Measurements from ENCODE around the gene MED14.

Gene MED14

DNA sequence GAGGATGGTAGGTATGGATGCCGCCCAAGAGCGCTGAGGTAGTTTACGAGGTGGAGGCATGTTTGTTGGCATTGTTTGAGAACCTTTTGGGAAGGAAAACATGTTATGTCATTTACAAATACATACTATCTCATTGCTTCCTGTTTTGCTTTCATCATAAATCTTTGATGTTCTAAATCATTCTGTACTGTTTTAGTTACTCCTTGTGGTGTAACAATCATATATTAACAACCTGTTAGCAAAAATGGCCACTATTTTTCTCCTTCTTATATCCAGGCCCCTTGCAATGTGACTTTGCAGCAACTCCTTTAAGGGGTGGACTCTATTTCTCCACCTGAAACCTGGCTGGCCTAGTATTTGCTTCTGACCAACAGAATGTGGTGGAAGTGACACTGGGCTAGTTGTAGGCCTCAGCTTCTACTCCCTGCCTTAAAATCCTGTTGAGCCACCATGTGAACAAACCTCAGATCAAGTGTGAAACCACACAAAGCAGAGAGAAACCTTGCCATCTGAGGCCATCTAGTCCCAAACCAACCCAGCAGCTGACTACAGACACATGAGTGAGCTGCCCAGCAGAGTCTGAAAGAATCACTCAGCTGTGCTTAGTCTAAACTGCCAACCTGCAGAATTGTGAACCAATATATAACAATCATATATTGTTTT lies 72.1 kb downstream of the MED14 start:
- no peak for DNase-seq (ENCODE audit: low spot score)

DNA sequence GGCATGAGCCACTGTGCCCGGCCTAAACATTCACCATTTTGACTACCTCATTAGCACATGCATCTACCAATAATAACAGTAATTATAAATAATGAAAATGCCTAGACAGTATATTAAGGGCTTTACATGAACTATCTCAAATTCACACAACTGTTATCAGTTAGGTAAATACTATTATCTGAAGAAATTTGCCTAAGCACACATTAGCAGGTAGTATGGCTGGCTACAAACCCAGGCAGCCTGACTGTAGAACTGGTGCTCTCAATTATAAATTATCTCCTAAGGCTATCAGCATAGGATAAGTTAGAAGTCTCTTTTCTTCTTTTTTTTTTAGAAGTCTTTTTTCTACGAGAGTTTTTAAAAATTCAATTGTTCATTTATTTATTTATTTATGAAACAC lies 73.9 kb downstream of the MED14 start:
- DNase-seq (ENCODE audit: low spot score): no peak

DNA sequence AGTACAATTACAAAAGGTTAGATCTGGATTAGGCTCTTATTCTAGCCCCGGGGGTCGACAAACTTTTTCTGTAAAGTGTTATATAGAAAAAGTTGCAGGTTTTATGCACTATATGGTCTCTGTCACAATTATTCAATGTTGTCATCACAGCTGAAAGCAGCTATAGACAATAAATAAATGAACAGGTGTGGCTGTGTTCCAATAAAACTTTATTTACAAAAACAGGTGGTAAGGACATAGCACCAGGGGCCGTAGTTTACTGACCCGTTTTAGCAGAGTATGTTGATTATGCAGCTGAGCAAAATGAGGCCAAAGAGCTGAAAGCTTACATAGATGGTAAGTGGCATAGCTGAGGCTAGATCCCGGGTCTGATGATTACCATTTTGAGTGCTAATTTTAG lies 75.0 kb downstream of the MED14 start:
- no peak for DNase-seq (ENCODE audit: low spot score)

DNA sequence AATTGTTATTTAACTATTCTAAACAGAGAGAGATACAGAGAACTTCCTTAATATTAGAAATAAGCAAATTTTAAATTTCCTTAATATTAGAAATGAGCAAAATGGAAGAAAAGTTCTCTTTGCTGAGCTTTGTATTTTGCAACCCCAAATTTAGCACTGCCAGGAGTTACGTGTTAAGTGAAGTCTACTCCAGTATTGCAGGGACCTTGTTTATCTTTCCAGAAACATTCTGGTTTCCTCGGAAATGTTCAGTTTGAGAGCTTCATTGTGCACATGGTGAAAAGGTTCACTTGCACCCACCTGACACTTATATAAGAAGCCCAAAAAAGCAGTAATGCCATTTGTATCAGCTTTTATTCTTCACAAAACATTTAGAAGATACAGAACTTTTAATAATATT lies 81.8 kb downstream of the MED14 start:
- no peak for DNase-seq (ENCODE audit: low spot score)

DNA sequence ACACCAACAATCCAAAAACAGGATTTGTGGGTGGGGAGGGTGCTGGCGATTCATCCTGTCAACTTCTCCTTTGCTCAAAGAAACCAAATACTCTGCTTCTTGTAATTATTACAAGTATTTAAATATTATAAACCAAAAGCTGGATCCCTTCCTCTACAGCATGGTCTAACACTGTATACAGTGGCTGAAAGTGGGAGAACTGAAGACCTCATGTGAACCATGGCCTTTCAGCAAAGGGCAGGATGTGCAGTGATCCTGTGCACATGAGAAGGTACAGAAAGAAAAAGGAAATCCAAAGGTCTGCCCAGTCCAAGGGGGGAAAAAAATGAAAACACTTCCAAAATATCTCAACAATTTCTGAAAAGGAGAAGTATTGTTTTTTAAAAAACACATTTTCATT lies 82.7 kb downstream of the MED14 start:
- no peak for DNase-seq (ENCODE audit: low spot score)

DNA sequence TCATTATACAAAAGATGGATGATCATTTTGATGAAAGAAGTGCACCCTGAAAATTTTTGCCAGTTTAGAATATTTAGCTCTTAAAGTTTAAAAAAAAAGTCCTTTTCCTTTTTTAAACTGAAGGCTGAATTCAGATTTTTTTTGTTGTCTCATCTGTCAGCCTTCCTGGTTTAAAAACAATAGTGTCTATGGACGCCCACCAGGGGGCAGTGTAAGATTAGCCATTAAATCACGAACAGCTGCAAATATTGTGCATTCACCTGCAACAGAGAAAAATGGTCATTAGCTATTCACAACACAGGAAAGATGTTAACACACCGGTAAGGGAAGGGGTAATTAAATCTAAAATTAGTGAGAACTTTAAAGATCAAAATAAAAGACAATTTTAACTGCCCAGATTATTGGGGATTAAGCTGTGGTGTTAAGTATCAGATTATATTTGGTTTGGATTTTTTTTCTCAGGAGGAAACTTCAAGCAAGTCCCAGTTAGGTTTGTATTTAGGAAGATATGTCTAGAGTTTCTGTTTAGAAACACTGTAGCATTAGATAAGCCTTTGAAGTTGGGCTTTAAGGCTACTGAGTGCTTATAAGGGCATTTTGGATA lies 83.6 kb downstream of the MED14 start:
- peak; percentile 65 for DNase-seq (ENCODE audit: low spot score)

DNA sequence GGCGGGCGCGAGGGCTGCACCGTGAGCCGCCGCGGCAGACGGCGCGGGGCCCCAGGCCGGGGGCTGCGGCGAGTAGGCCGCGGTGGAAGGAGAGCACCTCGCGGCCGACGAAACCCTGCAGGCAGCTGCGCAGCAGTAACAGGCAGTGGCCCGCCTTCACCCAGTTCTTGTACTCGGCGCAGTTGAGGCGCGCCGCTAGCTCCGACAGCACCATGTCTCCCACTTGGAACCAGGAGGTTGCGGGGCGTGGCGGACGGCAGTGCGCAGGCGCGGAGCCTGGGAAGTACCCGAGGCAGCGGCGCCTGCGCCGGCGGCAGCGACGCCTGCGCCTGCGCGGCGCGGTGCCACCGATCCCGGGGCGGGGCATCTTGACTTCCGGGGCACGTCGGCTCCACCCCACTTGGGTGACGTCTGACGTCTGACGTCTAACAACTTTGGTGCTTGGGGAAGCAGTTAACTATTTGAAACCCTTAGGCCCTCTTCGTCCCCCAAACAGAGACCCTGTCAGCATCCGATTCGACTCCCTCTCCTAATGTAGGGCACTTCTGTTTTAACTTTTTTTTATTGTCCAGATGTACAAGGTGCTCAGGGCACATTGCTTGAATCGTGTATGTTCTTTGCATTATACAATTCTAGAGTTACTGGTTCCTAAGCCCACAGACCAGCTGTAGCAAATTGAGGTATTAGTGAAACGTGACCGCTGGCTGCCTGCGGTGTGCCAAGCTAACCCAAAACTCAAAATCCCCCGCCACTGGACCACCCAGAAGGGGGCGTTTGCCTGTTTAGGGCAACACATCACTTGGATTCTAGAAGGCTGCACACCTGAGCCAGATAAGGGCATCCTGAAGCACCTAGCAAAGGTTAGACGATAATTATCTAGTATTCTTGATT lies 87.8 kb downstream of the MED14 start, which contains the start of gene CXorf38:
Gene CXorf38, minus strand, starts transcription at position 255 of the 891 bp plus-strand sequence. Its CDS starts 41 bp downstream, at position 214.
- peak; percentile 87 for DNase-seq (ENCODE audit: low spot score)

DNA sequence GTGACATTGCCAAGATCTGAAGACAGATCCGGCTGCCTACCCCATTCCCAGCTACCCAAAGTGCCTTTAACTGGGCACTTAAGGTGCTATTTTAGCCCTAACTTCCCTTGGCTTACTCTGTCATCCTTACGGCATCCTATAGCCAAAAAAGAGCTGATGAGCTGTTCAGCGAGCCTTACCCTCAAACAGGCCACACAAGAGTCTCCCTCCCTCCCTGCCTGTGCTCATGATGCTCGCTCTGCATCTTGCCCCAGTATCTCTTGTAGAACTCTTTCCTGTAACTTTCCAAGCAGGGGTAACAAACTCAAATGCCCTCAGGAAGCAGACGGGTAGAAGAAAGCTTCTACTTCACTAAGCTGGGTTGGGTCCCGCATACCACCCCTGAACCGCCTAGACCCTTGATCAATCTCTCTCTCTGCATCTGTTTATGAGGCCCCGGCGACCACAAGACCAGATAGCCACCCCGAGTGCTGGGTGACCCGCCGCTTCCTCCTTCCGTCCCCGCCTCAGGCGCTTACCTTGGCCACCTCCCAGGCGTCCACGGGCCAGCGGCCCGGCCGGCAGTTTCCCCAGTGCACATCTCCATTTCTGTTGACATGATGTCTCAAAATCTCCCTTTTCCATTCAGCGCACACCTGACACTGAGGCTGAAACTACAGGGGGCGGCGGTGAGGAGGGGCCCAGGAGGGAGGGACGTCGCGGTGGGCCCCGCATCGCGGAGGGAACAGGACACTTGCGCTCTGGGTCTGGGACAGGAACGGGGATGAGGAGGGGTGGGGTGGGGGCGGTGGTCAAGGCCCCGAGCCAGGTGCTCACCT lies 88.6 kb downstream of the MED14 start:
- DNase-seq (ENCODE audit: low spot score): no peak

DNA sequence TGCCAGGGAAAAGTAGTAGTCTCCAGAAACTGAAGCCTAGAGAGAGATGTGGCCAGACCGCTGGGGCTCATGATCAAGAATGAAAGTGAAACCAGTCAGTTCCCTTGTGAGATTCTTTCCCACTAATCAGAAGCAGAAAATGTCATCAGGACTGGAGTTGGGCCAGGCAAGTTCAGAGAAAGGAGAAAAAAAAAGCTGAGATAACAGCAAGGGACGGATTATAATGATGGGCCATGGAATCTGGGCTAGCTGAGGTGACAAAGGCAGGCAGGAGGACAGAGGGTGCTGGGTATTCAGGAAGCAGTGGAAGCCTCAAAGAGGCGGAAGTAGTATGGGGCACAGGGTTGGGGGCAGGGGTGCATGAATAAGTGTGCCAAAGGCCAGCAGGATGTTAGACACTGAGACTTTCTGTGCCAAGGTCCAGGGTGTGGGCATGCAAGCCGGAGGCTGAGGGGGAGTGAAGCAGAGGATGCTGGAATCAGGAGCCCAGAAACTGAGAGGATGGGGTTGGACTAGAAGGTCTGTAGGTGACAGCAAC lies 90.5 kb downstream of the MED14 start:
- DNase-seq (ENCODE audit: low spot score): peak; percentile 79

DNA sequence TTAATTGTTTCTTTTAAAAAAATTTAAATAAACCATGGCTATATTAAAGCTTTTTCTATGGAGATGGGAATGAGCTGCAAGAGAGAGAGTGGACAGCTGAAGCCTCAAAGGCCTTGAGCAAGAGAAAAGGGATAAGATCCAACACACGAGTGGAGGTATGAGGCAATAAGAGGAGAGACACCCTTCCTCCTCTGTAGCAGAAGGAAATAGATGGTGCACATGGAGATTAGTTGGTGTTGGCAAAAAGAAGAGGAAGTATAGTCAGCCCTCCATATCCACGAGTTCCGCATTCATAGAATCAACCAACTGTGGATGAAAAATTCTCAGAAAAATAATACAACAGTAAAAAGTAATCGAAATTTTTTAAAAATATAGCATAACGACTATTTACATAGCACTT lies 91.2 kb downstream of the MED14 start:
- peak; percentile 73 for DNase-seq (ENCODE audit: low spot score)

DNA sequence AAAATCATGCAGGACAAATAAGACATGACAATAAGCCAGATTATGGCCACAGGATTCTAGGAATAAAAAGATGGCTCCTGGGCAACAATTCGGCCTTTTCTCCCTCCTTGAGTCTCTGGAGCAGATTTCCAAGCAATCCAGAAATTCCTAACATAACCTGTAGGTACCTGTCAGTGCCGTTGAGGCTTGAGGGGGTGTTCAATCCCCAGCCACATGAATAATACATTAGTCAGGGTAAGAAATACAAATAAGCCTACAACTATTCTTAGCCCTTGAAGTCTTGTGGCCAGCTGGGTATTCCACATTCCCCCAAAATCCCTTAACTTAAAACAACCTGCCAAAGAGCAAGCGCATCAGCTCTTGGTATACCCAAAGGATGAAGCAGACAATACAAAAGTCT lies 97.7 kb downstream of the MED14 start:
- no peak for DNase-seq (ENCODE audit: low spot score)

DNA sequence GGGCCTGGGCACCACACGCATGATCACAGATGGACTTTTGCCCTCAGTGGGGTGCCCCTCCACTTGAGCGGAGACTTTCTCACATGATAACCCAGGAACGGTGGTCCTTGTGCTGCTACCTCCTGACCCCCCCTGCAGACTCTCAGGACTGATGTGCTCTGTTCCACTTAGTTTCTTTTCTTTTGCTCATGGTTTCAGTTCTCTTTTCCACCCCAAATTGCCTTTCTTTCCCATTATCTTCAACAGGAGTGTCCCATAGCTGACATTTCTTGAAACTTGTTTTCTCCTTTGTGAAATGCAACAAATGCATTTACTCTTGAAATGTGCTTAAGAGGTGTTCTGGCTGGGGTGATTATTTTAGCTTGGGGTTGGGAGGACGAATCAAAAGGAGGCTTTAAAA lies 103.1 kb downstream of the MED14 start:
- DNase-seq (ENCODE audit: low spot score): no peak

DNA sequence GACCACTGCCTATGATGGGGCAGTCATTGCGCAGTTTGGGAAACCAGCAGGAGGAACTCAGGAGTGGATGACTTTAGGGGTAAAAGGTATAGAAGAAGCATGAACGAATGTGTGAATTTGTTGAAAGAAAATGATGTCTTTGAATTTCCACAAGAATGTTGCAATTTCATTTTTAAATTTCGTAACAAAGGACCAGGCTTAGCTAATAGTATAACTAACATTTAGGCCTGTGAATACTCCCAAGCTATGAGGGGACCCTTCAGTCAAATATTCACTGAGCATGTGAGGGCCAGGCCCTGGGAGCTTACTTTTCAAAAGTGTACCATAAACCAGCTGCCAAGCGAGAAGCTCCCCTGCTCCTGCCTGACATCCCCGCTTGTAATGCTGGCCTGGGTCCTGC lies 106.8 kb downstream of the MED14 start:
- no peak for DNase-seq (ENCODE audit: low spot score)

DNA sequence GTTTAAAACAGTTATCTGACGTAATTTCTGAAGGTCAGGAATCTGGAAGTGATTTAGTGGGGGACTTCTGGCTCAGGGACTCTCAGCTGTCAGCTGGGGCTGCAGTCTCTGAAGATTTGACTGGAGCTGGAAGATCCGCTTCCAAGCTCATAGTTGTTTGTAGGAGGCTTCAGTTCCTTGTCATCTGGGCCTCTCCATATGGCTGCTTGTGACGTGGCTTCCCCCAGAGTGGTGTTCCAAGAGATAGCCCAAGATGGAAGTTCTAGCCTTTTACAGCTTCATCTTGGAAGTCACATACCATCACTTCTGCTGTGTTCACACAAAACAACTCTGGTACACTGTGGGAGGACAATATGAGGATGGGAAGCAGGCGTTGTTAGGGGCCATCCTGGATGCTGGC lies 110.0 kb downstream of the MED14 start:
- DNase-seq (ENCODE audit: low spot score): no peak

DNA sequence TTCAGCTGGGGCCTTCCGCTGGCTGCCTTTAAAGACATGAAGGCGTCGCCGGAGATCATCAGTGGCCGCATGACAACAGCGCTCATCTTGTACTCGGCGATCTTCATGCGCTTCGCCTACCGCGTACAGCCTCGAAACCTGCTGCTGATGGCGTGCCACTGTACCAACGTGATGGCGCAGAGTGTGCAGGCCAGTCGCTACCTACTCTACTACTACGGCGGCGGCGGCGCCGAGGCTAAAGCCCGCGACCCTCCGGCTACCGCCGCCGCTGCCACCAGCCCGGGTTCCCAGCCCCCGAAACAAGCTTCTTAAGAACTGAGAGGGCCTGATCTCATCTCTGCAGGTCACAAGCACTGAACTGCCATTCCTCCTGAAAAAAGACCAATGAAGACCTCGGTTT lies 111.7 kb downstream of the MED14 start:
- DNase-seq (ENCODE audit: low spot score): no peak

DNA sequence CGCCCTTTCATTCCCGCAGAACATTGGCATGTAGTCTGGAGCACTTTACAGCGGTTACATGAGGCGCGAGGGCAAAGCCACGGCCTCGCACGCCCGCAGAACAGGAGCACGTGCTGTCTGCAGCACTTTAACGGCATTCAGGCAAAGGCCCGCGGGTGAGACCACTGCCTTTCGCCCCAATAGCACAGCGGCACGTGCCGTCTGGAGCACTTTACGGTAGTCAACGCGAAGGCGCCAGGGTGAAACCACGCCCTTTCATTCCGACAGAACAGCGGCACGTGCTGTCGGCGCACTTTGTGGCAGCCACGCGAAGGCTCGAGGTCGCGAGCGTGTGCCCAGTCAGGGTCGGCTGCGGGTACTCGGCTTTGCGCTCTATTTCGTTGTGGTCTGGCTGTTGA lies 112.2 kb downstream of the MED14 start, which contains the start of gene MPC1L:
Gene MPC1L, plus strand, starts transcription at position 290 of the 398 bp plus-strand sequence. CDS start 138 bp downstream, outside the sequence.
- DNase-seq (ENCODE audit: low spot score): no peak

DNA sequence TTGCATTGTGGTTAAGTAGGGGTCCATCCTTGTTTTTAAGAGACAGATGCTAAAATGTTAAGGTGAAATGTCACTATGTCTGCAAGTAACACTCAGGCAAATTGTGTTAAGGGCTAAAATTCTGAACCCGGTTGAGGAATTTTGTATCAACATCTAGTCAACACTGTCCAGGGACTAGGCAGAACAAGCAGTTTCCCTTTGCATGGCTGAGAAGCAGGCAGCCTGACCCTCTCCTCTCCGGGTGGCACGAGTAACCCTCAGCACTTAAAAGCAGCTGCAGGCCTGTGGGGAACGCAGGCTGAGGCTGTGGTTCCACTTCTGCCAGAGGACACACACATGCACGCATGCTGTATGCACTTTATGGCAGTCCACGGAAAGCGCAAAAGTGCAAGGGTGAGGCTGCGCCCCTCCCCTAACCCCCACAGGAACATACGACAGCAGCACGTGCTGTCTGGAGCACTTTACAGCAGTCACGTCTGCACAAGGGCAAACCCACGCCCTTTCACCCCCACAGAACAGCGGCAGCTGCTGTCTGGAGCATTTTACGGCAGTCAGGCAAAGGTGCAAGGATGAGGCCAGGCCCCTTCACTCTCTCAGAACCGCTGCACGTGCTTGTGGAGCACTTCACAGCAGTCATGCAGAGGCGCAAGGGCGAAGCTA lies 112.7 kb downstream of the MED14 start:
- no peak for DNase-seq (ENCODE audit: low spot score)

DNA sequence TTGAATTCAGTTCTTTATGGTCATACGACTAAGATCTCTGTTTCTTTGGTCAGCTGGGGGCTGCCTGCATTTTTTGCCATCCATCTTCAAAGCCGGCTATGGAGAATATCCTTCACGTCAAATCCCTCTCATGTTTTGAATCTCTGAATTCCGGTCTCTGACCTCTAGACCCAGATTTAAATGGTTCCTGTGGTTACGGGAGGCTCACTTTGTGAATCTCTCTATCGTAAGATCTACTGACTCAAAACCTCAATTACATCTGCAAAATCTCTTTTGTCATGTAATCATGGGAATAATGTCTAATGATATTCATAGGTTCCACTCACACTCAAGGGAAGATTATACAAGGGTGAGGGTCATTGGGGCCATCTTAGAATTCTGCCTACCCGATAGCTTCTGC lies 117.8 kb downstream of the MED14 start:
- no peak for DNase-seq (ENCODE audit: low spot score)

DNA sequence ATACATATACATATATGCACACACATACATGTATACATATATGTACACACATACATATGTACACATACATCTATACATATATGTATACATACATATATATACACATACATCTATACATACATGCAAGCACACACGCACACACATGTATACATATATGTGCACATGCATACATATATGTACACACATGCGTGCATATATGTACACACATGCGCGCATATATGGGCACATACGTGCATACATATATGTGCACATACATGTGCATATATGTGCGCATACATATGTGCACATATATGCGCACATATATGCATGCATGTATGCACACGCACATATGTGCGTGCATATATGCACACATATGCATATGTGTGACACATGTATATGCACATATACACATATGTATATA lies 119.4 kb downstream of the MED14 start:
- DNase-seq (ENCODE audit: low spot score): no peak

DNA sequence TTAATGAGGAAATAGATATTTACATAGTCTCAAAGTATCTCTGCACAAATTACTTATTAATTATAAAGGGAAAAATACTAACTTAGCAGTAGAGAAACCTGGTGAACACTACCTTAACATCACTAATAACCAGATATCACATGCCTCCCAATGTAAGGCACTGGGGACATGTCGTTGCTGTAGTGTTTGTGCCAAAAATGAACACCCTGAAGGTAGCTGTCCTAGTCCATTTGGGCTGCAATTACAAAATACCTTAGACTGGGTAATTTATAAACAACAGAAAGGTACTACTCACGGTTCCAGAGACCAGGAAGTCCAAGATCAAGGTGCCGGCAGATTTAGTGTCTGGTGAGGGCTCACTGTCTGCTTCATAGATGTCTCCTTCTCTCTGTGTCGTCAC lies 122.8 kb downstream of the MED14 start:
- DNase-seq (ENCODE audit: low spot score): no peak

DNA sequence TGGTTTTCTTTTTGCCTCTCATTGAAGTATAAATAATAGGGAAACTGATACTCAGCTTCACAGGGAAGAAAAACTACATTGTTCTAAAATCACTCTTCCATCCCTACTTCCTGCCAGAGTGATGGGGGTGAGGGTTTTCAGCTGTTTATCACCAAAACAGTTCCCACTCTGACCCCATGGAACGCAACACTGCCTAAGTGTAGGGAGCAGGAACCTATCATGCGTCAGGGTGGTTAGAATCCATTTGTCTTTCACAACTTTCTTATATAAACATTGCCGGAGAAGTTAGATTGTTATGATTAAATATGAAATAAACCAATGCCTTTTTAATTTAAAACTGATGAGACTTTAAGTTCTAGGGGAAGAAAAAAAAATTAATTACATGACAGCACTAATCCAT lies 128.0 kb downstream of the MED14 start:
- DNase-seq (ENCODE audit: low spot score): no peak

Measured in pons (tissue), 1 donor.